Measurements from ENCODE around the gene UAP1L1. TPM values are rescaled to one million over a fixed set of nuclear protein-coding genes. Genes with fewer than 3 reads are reported as not detected.

The UAP1L1 gene
- total RNA-seq, 1 experiment from 2014 or later = 6.6 TPM

GRCh38 chr9:137031904-137032640 is 45.2 kb upstream of the UAP1L1 start, which contains the start of gene FUT7:
Gene FUT7 (minus strand): TSS chr9:137032088. CDS start chr9:137031991, 97 bp downstream.
- no peaks in the 10 kb centered on the region for H3K9me3 Mint-ChIP-seq
- Histone ChIP-seq H3T11ph (ENCODE audit: low read length) (no peak within 1 kb of the TSS), H2BK120ac (ENCODE audit: low read depth, low read length, poor library complexity, severe bottlenecking) (no peak within 1 kb of the TSS), H3K9ac (ENCODE audit: extremely low read depth, insufficient read length, low read length) (no peak within 1 kb of the TSS), H4K91ac (ENCODE audit: insufficient read length, low read depth, low read length) (no peak within 1 kb of the TSS), H3K79me1 (ENCODE audit: insufficient read depth, low read depth, low read length, poor library complexity, severe bottlenecking) (no peaks in the 10 kb centered on the region), H2AK5ac (ENCODE audit: insufficient read length, low read length) (no peak within 1 kb of the TSS), H3K4me2 (ENCODE audit: insufficient read depth, insufficient read length, low read length) (no peak within 1 kb of the TSS), H3K23ac (ENCODE audit: insufficient read length, low read depth, low read length) (no peak within 1 kb of the TSS), H3K56ac (ENCODE audit: insufficient read length, low read depth, low read length) (no peak within 1 kb of the TSS), H4K20me1 (ENCODE audit: control insufficient read depth, insufficient read depth, insufficient read length) (peaks cover 2% of the 10 kb centered on the region), H4K8ac (replicated peaks; ENCODE audit: insufficient read length, low read depth, low read length) (no peak within 1 kb of the TSS), H2BK15ac (ENCODE audit: low read depth, low read length) (no peak within 1 kb of the TSS), H3K27me3 (ENCODE audit: insufficient read depth, low read length) (no peaks in the 10 kb centered on the region), H3K27ac (ENCODE audit: insufficient read length, low read depth, low read length) (no peak within 1 kb of the TSS), H3K23me2 (ENCODE audit: insufficient read length, low read depth, low read length, poor library complexity, severe bottlenecking) (peaks cover 9% of the 10 kb centered on the region), H3K14ac (ENCODE audit: insufficient read depth, low read length) (no peak within 1 kb of the TSS; the same call in 1 of the 2 replicates), H2BK5ac (ENCODE audit: insufficient read length, low read length) (no peak within 1 kb of the TSS), H3K18ac (ENCODE audit: insufficient read length, low read depth, low read length) (no peak within 1 kb of the TSS), H2AFZ (ENCODE audit: low read length) (no peak within 1 kb of the TSS), H2BK20ac (ENCODE audit: low read depth, low read length, poor library complexity, severe bottlenecking) (no peak within 1 kb of the TSS), H3K4me1 (ENCODE audit: insufficient read depth, low read length) (no peaks in the 10 kb centered on the region), H3K79me2 (ENCODE audit: insufficient read depth, low read length) (no peaks in the 10 kb centered on the region), H3K9me3 (ENCODE audit: control insufficient read depth, low read depth, low read length) (no peaks in the 10 kb centered on the region), H2BK12ac (ENCODE audit: insufficient read length, low read depth, low read length) (no peak within 1 kb of the TSS), H4K5ac (ENCODE audit: insufficient read length, low read depth, low read length) (no peak within 1 kb of the TSS), H3K4ac (ENCODE audit: low read depth, low read length) (no peak within 1 kb of the TSS)
- no peak for DNase-seq
- peaks cover 34% of the 10 kb centered on the region for H3K27me3 Mint-ChIP-seq (ENCODE audit: low read depth)
- no peaks in the 10 kb centered on the region for H3K36me3 Mint-ChIP-seq (ENCODE audit: insufficient read depth in 1 of 3, low read depth in 3 of 3)
- H3K27ac Mint-ChIP-seq = no peak within 1 kb of the TSS; a peak in 1 of 7 replicates
- WGBS (ENCODE audit: extremely low coverage, insufficient read length, low lambda C conversion rate) = no CpG with 5 or more reads among the region's 16 CpGs
- no peak for TF ChIP-seq CTCF (conservative IDR thresholded peaks at IDR 0.05)
- H3K4me1 Mint-ChIP-seq = peaks cover 0 to 8% of the 10 kb centered on the region in 2 experiments; a peak in 2 of 4 replicates
- H3K4me3 Mint-ChIP-seq = no peak within 1 kb of the TSS

All from H9 (cell line).